IMR-90 (cell line): ENCODE data around the gene KDSR. TPM values are rescaled to one million over a fixed set of nuclear protein-coding genes. Genes with fewer than 3 reads are reported as not detected.

Experiments used
- ATAC-seq: fragments of 200-7000 bp; cut with Tn5 transposase; 2 replicates; pipeline ENCODE4 v1.9.1; 2020; ENCODE audit warnings: low read depth, mild to moderate bottlenecking, moderate library complexity
- BruUV-seq: library from RNA; stranded (reverse); fragments of 400-500 nt; replicated peaks from 2 replicates; lab custom pipeline; 2021; lab: Mats Ljungman, UMichigan
- CTCF ChIA-PET: fragments of 300-600 bp; formaldehyde crosslinking; extraction: SDS; loops from one replicate; lab custom pipeline; 2021; ENCODE audit warnings: antibody characterized with exemption; lab: Yijun Ruan, JAX
- POLR2A ChIA-PET: fragments of 300-600 bp; sonication (Branson Sonifier 250); formaldehyde crosslinking; loops from one replicate; lab custom pipeline; 2022; ENCODE audit warnings: antibody characterized with exemption; ENCODE audit not compliant: unreplicated experiment; lab: Charles Lee
- DNase-seq: peaks from one replicate; pipeline ENCODE4 v3.0.0; 2013
- H2AFZ ChIP-seq: replicated peaks from 2 replicates; pipeline ENCODE3; 2013; ENCODE audit warnings: low read length, mild to moderate bottlenecking; ENCODE audit not compliant: poor library complexity
- H2AK5ac ChIP-seq: 2 replicates; pipeline ENCODE4 v1.6.1; 2013; ENCODE audit warnings: low read depth, low read length, inconsistent platforms
- H2AK9ac ChIP-seq: replicated peaks from 2 replicates; pipeline ENCODE3; 2013; ENCODE audit warnings: mild to moderate bottlenecking, low read depth, low read length, moderate library complexity; ENCODE audit not compliant: poor library complexity
- H2BK120ac ChIP-seq: 2 replicates; pipeline ENCODE4 v1.6.1; 2013; ENCODE audit warnings: low read depth, low read length, inconsistent platforms
- H2BK15ac ChIP-seq: 3 replicates; pipeline ENCODE4 v1.6.1; 2013; ENCODE audit warnings: low read depth, low read length, inconsistent platforms
- H2BK20ac ChIP-seq: 2 replicates; pipeline ENCODE4 v1.6.1; 2013; ENCODE audit warnings: low read depth, mild to moderate bottlenecking, inconsistent platforms, low read length, moderate library complexity
- H2BK5ac ChIP-seq: 2 replicates; pipeline ENCODE4 v1.6.1; 2013; ENCODE audit warnings: mild to moderate bottlenecking, low read depth, low read length, inconsistent platforms; ENCODE audit not compliant: poor library complexity, severe bottlenecking
- H3K14ac ChIP-seq: replicated peaks from 2 replicates; pipeline ENCODE4 v1.6.1; 2013; ENCODE audit warnings: low read depth, low read length, inconsistent platforms
- H3K18ac ChIP-seq: 2 replicates; pipeline ENCODE4 v1.6.1; 2013; ENCODE audit warnings: low read depth, low read length, control low read depth
- H3K23ac ChIP-seq: 2 replicates; pipeline ENCODE4 v1.6.1; 2013; ENCODE audit warnings: low read depth, low read length, inconsistent platforms
- H3K27ac ChIP-seq: 2 replicates; pipeline ENCODE4 v1.5.1; 2013; ENCODE audit warnings: mild to moderate bottlenecking, control low read depth, low read length; ENCODE audit not compliant: insufficient read depth
- H3K27me3 ChIP-seq: 2 replicates; pipeline ENCODE4 v1.6.1; 2013; ENCODE audit warnings: low read length; ENCODE audit not compliant: control insufficient read depth, insufficient read depth
- H3K36me3 ChIP-seq: 2 replicates; pipeline ENCODE4 v1.6.1; 2013; ENCODE audit warnings: low read length, mixed read lengths; ENCODE audit not compliant: control insufficient read depth, insufficient read depth
- H3K4ac ChIP-seq: 2 replicates; pipeline ENCODE4 v1.6.1; 2013; ENCODE audit warnings: low read depth, low read length, inconsistent platforms
- H3K4me1 ChIP-seq: 2 replicates; pipeline ENCODE4 v1.6.1; 2013; ENCODE audit warnings: low read length, mixed read lengths; ENCODE audit not compliant: control insufficient read depth, insufficient read depth
- H3K4me2 ChIP-seq: 2 replicates; pipeline ENCODE4 v1.6.1; 2013; ENCODE audit warnings: low read depth, mild to moderate bottlenecking, control low read depth, low read length, moderate library complexity
- H3K4me3 ChIP-seq: 2 replicates; pipeline ENCODE4 v1.5.1; 2013; ENCODE audit warnings: low read depth, mild to moderate bottlenecking, control low read depth, low read length, moderate library complexity; ENCODE audit not compliant: insufficient read depth
- H3K56ac ChIP-seq: 2 replicates; pipeline ENCODE4 v1.6.1; 2013; ENCODE audit warnings: low read length, inconsistent platforms; ENCODE audit not compliant: insufficient read depth; ENCODE audit errors: extremely low read depth
- H3K79me1 ChIP-seq, 2 experiments: 2 replicates each; pipeline ENCODE4 v1.6.1; 2013; ENCODE audit warnings: low read length in 2 of 2, inconsistent platforms in 1 of 2, low read depth in 1 of 2
- H3K9ac ChIP-seq: 2 replicates; pipeline ENCODE4 v1.6.1; 2013; ENCODE audit warnings: low read depth, low read length, control low read depth
- H3K9me1 ChIP-seq: 2 replicates; pipeline ENCODE4 v1.6.1; 2013; ENCODE audit warnings: low read length, inconsistent platforms; ENCODE audit not compliant: insufficient read depth
- H3K9me3 ChIP-seq: 2 replicates; pipeline ENCODE4 v1.6.1; 2013; ENCODE audit warnings: low read length; ENCODE audit not compliant: control insufficient read depth, insufficient read depth
- H4K20me1 ChIP-seq: 2 replicates; pipeline ENCODE4 v1.6.1; 2013; ENCODE audit warnings: low read length, inconsistent platforms; ENCODE audit not compliant: insufficient read depth
- H4K5ac ChIP-seq: 2 replicates; pipeline ENCODE4 v1.6.1; 2013; ENCODE audit warnings: mild to moderate bottlenecking, low read depth, low read length, control low read depth
- H4K8ac ChIP-seq, 2 experiments: 2 replicates each; pipeline ENCODE4 v1.6.1; 2013; ENCODE audit warnings: low read depth in 2 of 2, low read length in 2 of 2, control low read depth in 1 of 2, inconsistent platforms in 1 of 2
- H4K91ac ChIP-seq: 2 replicates; pipeline ENCODE4 v1.6.1; 2013; ENCODE audit warnings: low read depth, low read length, inconsistent platforms; ENCODE audit not compliant: insufficient read depth
- BHLHE40 ChIP-seq: fragments of 150-350 bp; IDR thresholded peaks from 2 replicates; pipeline ENCODE4 v1.6.1; 2016; ENCODE audit warnings: mild to moderate bottlenecking, low read depth, low read length
- CEBPB ChIP-seq: IDR thresholded peaks from 2 replicates; pipeline ENCODE4 v1.6.1; 2012; ENCODE audit warnings: low read depth, low read length, improper control_type of control experiment
- CHD1 ChIP-seq: IDR thresholded peaks from 2 replicates; pipeline ENCODE4 v1.6.1; 2012; ENCODE audit warnings: low read depth, low read length, improper control_type of control experiment
- CTCF ChIP-seq: conservative IDR thresholded peaks from 2 replicates; pipeline ENCODE4 v1.5.1; 2012; ENCODE audit warnings: mild to moderate bottlenecking, low read depth, low read length, improper control_type of control experiment
- FOS ChIP-seq: fragments of 150-350 bp; IDR thresholded peaks from 2 replicates; pipeline ENCODE4 v1.6.1; 2016; ENCODE audit warnings: low read depth, low read length
- POLR2A ChIP-seq: IDR thresholded peaks from 2 replicates; pipeline ENCODE4 v1.6.1; 2012; ENCODE audit warnings: mild to moderate bottlenecking, low read depth, low read length
- RAD21 ChIP-seq: IDR thresholded peaks from 2 replicates; pipeline ENCODE4 v1.6.1; 2012; ENCODE audit warnings: low read length, improper control_type of control experiment
- RCOR1 ChIP-seq: IDR thresholded peaks from 2 replicates; pipeline ENCODE4 v1.6.1; 2012; ENCODE audit warnings: mild to moderate bottlenecking, low read length, improper control_type of control experiment; ENCODE audit not compliant: insufficient replicate concordance
- RFX5 ChIP-seq: IDR thresholded peaks from 2 replicates; pipeline ENCODE4 v1.8.0; 2012; ENCODE audit warnings: low read depth, mild to moderate bottlenecking, low read length, moderate library complexity
- SMC3 ChIP-seq: fragments of 150-350 bp; IDR thresholded peaks from 2 replicates; pipeline ENCODE4 v1.6.1; 2016; ENCODE audit warnings: low read depth, mild to moderate bottlenecking, antibody characterized with exemption, low read length, moderate library complexity
- whole genome bisulfite sequencing, 2 experiments: methylation state at CpG; one replicate each; pipeline versions ENCODE4 v1.1.5 to v1.1.7; 2013; ENCODE audit warnings: missing lambda C conversion rate in 2 of 2; ENCODE audit not compliant: insufficient read length in 1 of 2; ENCODE audit errors: extremely low coverage in 2 of 2; 5-methylcytosine and 5-hydroxymethylcytosine counted together
- dilution Hi-C: fragments of 300-500 bp; cut with HindIII; formaldehyde crosslinking; loops from one replicate; pipeline ENCODE4 v1.14.3; 2018; ENCODE audit warnings: low sequenced_read_pairs; ENCODE audit not compliant: unreplicated experiment
- in situ Hi-C: fragments of 300-500 bp; cut with MboI; formaldehyde crosslinking; loops from 3 replicates; pipeline ENCODE4 v1.14.3; 2019; ENCODE audit warnings: low sequenced_read_pairs, inconsistent platforms, mixed read lengths
- intact Hi-C: fragments of 100-400 bp; cut with micrococcal nuclease; formaldehyde crosslinking; loops from 2 replicates; pipeline ENCODE4 v1.10.0; 2022
- polyA plus RNA-seq, 3 experiments: library from polyadenylated mRNA; depleted of rRNA; stranded (reverse); fragments of >200 nt; gene quantifications; 2 replicates each; pipeline ENCODE4 v1.2.3, GENCODE V29; 2012; ENCODE audit warnings: low replicate concordance in 1 of 3
- total RNA-seq: library from RNA; depleted of rRNA; stranded (reverse); fragments of >200 nt; gene quantifications from 2 replicates; pipeline ENCODE4 v1.2.3, GENCODE V29; 2012

Gene KDSR
- total and polyA plus RNA-seq, 2 of the 4 experiments (the other 2 are of a cell fraction) = 21.5 to 21.9 TPM

GRCh38 chr18:63288311-63288710, 78.7 kb downstream of the KDSR start:
- H3K4me2 ChIP-seq = no peak overlapping the region
- H3K9me3 ChIP-seq = no peaks in the 10 kb centered on the region
- H3K4me1 ChIP-seq = no peaks in the 10 kb centered on the region
- H2BK5ac ChIP-seq = no peak overlapping the region
- H3K18ac ChIP-seq = no peak overlapping the region
- no peak overlapping the region for H3K27ac ChIP-seq
- H3K27me3 ChIP-seq = peaks cover 1% of the 10 kb centered on the region
- H3K4ac ChIP-seq = no peak overlapping the region
- no peak overlapping the region for H4K91ac ChIP-seq
- no peak overlapping the region for H4K5ac ChIP-seq
- WGBS, 2 experiments = no CpG with 5 or more reads among the region's 2 CpGs
- no peak overlapping the region for H2AFZ ChIP-seq
- in situ Hi-C loops = no loop called here
- no peak overlapping the region for H4K8ac ChIP-seq
- H3K56ac ChIP-seq = no peak overlapping the region
- no peak overlapping the region for H2BK15ac ChIP-seq
- H2AK9ac ChIP-seq = no peak overlapping the region
- TF ChIP-seq SMC3 = no peak
- TF ChIP-seq RAD21 = no peak
- TF ChIP-seq BHLHE40 = no peak
- TF ChIP-seq CHD1 = no peak
- TF ChIP-seq FOS = no peak
- no peak for TF ChIP-seq CTCF
- TF ChIP-seq RCOR1 = no peak
- no peak for TF ChIP-seq RFX5
- no peak for TF ChIP-seq CEBPB
- no peak for TF ChIP-seq POLR2A
- no peak overlapping the region for H2BK20ac ChIP-seq
- H3K79me1 ChIP-seq = no peaks in the 10 kb centered on the region
- H3K23ac ChIP-seq = no peak overlapping the region
- dilution Hi-C loops = no loop called here
- CTCF ChIA-PET = interaction anchor here (0.7 kb wide), 1 partner anchor 54 kb away, joined by 3 read pairs; no protein-coding TSS in a partner anchor
- H3K14ac ChIP-seq = no peak overlapping the region
- POLR2A ChIA-PET = no interaction called here
- ATAC-seq (no peak), DNase-seq (no peak)
- H2BK120ac ChIP-seq = no peak overlapping the region
- intact Hi-C loops = no loop called here
- no peak overlapping the region for H3K9ac ChIP-seq
- H4K20me1 ChIP-seq = no peaks in the 10 kb centered on the region
- no peak overlapping the region for H2AK5ac ChIP-seq
- no peak overlapping the region for H3K4me3 ChIP-seq
- no peaks in the 10 kb centered on the region for H3K36me3 ChIP-seq
- no TSS peak for BruUV-seq
- H3K9me1 ChIP-seq = no peaks in the 10 kb centered on the region
